Measurements from ENCODE around the gene TRMT61A. TPM values are rescaled to one million over a fixed set of nuclear protein-coding genes. Genes with fewer than 3 reads are reported as not detected.
A peak's percentile ranks its signal among the peaks of the same experiment; 100 is the strongest.
"Not testable (repeated sequence)": the region's sequence is repeated elsewhere in the genome, so short reads cannot be mapped to it uniquely, and the experiment has no call there.

TRMT61A gene
- total RNA-seq, 1 experiment from 2014 or later: 21.6 TPM

DNA sequence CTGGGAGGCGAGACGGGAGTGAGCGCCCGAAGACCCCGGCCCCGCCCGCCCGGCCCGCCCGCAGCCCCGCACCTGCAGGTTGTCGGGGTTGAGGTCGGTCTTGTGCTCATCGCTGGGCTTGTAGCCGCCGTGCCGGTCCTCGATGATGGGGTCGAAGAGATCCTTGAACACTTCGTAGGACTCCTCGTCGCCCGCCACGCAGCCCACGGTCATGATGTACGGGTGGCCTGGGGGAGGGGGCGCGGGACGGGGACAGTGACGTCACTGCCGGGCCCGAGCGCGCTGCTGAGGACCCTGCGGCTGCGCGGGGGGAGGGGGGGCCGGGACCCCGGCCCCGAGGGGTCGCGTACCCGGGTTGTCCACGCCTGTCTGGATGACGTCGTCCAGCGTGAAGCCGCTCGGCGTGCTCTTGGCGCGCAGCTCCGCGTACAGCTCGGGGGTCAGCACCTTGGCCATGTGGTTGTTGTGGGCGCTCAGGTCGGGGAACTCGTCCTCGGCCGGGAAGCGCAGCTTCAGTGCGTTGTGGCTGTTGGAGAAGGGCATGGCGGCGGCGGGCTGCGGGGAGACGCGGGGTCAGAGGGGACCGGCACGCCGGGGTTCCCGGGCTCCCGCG is 6.9 kb upstream of the TRMT61A start:
- no peak for DNase-seq (ENCODE audit: low read depth)

DNA sequence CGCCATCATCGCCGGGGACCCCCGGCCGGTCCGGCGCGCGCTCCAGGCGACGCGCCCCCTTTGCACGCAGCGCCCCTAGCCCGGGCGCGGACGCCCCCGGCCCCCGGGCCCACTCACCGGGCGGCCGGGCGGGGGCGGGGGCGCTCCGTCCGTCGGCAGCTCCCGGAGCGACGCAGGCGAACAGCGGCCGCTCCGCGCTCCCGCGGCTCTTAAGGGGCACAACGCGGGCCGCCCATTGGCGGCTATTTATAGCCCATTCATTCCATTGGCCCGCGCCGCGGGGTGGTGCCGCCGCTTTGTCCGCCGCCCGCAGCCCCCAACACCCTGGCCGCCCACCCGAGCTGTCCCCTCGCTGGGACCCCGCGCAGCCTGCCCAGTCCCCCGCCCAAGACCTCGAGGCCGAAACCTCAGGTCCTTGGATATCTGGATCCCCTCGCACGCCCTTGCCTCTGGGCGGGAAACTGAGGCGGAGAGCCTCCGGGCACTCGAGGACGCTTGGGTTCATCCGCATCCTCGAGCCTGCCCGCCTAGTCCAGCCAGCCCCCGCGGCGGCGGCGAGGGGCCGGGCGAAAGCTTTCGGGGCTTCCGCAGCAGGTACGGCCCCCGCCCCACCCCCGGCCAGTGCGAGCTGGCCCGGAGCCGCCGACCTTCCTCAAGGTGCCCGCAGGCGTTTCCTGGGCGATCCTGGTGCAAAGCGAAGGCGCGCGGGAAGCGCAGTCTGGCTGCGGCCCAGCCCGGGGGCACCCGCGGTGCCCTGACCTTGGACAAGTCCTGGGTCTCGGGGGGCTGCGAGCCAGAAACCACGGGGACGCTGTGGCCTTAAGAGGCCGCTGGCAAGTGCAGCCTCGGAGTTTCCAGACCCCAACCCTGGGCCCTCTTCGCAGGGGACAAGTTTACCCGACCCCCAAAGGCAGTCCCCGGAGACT is 6.1 kb upstream of the TRMT61A start, which contains the start of gene CKB:
TSS of gene CKB (minus strand) at position 182 of the 926 bp plus-strand sequence. CDS start 337 bp downstream, outside the sequence.
- no peak for DNase-seq (ENCODE audit: low read depth)

DNA sequence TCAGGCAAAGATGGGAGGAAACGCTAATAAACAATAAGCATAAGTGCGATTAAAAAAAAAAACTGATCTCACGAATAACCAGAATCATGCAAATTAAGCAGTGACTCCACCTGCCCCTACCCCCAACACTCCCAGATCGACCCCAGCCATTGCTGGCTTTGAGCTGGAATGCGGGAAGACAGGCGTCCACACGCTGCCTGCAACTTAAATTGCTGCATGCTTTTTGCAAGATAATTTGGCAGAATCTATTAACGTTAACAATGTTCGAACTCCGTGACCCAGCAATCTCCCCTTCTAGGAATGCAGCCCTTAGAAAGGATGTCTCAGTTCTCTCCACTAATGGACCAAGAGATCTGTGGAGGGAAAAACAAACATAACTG is 5.4 kb upstream of the TRMT61A start:
- no peak for DNase-seq (ENCODE audit: low read depth)

DNA sequence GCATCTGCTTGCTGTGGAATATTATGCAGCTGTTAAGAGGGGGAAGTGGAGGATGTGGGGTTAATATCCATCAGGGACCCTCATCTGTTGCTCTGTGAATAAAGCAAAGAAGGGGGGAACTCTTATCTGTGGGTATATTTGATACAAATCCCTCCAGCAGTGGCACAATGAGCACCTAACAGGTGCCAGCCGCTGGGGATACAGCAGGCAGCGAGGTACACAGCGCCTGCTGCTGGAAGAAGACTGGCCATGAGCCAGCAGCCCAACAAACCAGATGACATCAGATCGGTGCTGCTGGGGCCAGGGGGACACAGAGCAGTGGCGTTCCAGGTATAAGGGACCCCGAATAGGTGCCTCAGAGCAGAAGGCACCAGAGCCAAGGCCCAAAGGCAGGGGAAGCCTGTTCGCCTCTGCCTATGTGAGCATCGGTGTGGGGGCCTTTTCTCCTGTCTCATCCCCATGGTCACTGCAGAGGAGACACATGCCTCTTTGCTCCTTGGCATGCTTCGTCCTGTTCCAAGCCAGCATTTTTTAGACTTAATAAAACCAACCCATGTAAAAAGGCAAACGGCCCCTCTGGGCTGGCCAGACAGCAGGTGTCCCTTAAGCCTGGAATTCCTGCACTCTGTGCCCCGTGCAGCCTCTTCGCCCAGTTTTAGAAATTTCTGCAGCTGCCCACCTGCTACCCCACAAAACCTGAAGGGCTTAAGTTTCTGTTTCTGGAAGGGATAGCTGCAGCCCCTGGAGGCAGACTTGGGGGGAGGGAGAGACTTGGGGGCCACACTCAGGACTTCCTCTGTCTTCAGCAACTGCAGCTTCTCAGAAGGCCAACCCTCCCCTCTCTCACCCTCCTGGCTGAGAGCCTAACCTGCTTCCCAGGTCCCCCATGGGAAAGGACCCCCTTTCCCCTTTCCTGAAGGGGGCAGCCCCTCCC is 4.7 kb upstream of the TRMT61A start:
- DNase-seq (ENCODE audit: low read depth): no peak

DNA sequence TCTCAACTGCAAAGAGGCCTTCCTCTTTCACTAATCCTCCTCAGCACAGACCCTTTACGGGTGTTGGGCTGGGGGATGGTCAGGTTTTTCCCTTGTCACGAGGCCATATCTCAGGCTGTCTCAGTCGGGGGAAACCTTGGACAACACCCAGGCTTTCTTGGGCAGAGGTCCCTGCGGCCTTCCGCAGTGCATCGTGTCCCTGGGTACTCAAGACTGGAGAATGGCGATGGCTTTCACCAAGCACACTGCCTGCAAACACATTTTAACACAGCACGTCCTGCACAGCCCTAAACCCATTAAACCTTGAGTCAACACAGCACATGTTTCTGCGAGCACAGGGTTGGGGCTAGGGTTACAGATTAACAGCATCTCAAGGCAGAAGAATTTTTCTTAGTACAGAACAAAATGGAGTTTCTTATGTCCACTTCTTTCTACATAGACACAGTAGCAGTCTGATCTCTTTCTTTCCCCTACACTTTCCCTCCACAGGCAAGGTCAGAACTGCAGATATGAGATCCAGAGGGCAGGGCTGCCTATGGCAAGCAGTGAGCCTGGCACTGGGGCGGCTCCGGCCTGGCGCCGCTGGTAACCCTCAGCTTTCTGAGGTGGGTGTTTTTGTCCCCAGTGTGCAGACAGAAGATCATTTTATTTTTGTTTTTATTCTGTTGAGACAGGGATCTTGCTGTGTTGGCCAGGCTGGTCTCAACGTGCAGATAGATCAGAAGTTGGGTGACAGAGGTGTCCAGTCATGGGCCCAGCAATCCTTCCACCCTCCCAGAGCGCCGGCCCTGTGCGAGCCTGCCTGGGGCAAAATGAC is 3.4 kb upstream of the TRMT61A start:
- DNase-seq (ENCODE audit: low read depth): not testable (repeated sequence)

DNA sequence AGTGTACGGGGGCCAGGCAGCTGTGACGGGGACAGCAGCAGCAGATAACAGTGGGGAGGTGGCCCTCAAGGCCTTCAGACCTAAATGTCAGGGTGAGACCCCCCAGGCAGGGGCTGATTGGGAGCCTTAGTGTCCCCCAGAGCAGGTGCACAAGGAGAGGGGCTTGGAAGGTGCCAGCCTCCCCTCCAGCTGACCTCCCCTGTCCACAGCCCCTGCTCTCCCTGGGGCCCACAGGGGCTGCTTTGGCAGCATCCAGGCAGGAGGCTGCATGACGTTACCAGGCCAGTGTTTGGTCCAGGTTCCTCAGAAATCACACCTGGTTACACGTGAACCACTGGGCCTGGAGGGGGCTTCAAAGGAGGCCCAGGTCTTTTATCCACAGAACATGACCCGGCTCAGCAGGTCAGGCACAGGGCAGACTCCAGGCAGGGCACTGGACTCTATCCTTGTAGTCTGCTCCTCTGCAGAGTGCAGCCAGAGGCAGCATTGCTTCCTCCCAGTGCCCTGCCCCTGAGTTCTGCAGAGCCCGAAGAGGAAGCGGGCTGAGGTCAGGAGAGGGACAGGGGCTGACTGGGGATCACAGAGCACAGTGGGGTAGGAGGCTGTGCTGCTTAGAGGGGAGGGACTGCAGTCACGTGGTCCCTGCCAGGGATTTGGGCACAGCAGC is 2.6 kb upstream of the TRMT61A start:
- no peak for DNase-seq (ENCODE audit: low read depth)

DNA sequence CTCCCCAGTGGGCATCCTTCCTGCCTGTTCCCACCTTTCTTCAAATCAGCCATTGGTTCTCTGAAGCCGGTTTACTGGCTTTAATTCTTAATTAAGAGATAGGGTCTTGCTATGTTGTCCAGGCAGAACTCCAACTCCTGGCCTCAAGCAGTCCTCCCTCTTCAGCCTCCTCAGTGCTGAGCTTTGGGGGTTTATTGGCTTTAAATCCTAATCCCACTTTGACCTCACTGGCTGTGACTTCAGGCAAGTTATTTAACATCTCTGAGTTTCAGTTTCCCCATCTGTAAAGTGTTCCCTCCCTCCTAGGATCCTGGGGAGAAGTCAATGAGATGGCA is 2.1 kb upstream of the TRMT61A start:
- DNase-seq (ENCODE audit: low read depth): no peak

DNA sequence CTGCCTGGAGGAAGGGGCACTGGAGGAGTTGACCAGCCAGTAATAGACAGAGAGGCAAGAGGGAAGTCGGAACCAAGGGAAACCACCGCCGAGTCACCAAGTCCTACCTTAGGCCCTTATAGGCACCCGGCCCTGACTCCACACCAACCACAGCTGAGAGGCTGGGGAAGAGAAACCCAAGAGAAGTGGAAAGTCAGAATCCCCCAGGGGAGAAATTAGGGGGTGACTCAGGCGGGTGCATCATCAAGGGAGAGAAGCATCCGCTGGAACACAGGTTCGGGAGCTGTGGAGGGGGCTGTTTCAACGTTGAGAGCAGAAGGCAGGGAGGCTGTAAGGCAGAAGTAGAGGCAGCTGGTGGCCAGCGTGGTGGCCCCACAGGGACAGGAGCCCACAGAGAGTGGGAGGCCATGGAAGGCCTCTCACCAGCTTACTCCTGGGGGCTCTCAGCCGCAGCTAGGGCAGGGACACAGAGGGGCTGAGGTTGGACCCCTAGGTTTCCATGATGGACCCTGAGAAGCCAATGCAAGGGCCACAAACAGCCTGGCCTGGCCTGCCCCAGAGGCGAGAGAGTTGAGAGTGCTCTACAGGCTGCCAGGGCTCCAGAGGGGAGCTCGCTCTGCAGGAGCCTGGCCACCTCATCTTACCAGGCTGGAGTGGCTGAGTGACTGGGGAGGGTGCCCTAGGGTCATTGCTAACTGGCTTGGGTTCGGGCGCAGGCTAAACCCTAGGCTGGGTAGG is 1.4 kb upstream of the TRMT61A start:
- peak; percentile 93 for DNase-seq (ENCODE audit: low read depth)

DNA sequence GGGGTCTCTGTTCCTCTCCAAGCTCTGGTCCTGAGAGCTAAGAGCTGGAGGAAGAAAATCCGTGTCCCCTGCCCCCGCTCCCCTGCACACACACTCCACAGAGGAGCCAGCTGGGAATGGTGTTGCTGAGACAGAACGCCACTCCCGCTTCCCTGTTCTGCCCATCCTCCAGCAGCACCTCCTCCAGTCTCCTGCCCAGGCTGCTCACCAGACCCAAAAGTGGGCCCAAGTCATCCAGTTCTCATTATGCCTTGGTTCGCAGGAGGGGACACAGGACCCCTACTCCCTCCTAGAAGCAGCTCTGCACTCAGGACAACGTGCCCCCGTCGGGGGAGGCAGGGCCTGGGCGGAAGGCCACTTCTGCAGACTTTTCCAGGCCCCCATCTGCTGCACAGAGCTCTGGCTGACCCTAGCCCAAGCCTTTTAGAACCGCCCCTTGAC is 830 bp upstream of the TRMT61A start:
- DNase-seq (ENCODE audit: low read depth): no peak

DNA sequence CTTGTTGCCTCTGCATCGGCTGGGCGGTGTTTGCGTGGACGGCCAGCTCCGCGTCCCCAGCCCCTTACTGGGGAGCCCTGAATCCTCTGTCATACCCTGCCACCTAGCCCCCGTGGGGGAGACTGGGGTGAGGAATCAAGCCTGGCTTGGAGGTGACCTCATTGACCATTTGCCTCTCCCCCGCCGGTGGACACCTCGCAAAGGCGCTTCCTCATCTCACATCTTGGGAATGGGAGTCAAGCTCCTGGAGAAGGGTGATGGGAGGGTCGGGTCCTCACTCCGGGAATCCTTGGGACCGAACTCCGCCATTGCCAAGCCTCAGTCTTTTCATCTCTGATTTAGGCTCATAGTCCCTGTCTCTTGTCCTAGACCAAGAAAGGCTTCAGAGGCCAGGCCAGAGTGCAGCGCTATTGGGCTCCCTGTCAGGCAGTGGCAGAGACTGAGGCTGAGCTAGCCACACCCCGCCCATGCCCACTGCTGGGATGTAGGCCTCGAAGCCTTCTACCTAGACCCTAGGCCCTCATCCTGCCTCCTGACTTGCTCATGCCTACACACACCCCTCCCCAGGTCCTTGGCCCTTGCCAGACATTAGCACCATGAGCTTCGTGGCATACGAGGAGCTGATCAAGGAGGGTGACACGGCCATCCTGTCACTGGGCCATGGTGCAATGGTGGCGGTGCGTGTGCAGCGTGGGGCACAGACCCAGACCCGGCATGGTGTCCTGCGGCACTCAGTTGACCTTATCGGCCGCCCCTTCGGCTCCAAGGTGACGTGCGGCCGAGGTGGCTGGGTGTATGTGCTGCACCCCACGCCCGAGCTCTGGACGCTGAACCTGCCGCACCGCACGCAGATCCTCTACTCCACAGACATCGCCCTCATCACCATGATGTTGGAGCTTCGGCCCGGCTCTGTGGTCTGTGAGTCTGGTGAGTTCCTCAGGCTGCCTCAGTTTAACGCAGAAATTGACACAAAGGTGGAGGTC is 678 bp downstream of the TRMT61A start:
- no peak for DNase-seq (ENCODE audit: low read depth)

DNA sequence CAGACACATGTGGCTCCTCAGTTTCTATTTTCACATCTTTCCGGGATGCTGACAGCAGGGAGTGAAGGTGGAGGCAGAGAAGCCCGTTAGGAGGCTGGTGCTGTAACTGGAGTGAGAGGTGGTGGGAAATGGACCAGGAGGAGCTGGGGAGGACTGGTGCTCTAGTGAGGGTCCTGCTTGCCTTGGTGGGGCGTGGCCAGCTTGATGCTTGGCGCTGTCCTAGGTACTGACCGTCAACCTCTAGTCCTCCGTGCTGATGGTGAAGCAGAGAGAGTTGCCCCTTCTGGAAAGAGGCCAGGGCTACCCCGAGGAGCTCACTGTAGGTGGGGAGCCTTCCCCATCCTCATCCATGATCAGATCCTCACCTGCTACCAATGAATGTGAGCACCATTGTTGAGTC is 1.4 kb downstream of the TRMT61A start:
- DNase-seq (ENCODE audit: low read depth): no peak

DNA sequence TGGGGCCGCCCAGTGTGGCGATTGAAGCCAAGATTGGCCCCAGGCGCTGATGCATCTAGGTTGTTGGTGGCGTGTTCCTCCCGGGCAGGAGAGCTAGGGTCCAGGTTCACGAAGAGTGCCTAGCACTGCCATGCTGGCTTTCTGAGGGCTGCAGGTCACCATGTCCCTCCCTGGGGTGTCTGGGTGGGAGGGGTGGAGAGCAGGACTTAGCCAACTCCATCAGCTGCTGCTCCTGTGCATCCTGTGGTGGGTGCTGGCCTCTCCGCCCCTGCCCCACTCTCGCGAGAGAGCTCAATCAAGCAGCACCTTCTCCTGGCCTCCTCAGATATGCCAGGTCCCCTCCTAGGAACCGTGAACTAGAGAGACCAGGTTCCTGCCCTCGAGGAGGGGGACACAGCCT is 1.8 kb downstream of the TRMT61A start:
- no peak for DNase-seq (ENCODE audit: low read depth)

DNA sequence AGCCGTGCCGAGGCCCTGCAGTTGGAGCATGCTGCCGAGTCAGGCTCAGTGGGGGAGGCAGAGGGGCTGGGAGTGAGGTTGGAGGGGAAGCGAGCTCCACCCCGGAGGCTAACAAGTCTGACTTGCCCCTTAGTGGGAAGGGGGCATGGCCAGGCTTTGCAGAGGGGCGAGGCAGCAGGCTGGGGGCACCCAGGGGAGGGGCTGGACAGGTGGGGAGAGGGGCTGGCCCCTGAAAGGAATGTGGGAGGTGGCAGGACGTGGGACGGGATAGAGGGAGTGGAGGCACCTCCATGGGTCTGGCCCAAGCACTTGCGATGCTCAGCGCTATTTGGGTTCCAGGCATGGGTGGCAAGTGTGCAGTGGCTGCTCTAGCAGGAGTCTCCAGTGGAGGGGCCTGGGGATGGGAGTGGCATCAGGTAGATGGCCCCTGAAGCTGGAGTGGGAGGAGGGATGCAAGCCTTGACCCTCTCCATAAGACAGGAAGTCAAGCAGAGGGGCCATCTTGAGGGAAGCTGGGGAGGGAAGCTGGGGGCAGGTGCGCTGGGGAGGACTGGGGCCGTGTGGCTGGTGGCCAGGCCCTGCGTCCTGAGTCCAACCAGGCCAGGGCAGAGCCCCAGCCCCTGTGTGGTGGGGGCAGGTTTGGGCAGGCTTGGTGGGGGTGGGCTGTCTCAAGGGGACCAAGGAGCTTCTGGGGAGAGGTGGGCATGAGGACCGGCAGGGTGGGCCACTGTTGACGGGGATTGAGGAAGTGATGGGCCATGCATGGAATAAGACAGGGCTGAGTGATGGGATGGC is 2.6 kb downstream of the TRMT61A start:
- no peak for DNase-seq (ENCODE audit: low read depth)

DNA sequence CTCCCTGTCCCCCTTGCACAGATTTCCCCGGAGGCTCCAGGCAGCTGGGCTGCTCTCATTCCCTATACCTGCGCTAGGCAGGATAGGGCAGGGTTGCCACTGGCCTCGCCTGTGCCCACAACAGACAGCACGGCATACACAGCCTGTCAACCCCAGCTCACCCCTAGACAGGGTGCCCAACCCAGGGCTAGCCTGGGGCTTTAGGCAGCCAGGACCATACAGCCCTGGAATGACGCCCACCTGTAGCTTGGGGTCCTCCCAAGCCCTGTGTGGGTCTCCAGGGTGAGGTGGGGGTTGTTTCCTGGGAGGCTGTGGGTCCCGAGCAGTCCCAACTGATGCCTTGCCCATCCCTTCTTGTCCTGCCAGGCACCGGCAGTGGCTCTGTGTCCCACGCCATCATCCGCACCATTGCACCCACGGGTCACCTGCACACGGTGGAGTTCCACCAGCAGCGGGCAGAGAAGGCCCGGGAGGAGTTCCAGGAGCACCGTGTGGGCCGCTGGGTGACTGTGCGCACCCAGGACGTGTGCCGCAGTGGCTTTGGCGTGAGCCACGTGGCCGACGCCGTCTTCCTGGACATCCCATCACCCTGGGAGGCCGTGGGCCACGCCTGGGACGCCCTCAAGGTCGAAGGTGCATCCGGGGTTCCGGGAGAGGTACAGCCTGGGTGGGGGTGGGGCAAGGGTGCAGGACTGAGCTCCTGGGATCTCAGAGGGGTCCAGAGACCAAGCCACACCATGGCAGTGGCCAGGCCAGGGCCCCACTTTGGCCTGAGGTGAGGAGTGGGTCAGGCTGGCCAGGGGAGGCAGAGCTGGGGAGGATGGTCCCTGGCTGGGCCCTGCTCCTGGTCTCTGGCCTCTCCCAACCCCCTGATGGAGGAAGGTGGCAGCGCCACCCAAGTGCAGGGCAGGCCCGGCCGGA is 3.5 kb downstream of the TRMT61A start:
- DNase-seq (ENCODE audit: low read depth): no peak

DNA sequence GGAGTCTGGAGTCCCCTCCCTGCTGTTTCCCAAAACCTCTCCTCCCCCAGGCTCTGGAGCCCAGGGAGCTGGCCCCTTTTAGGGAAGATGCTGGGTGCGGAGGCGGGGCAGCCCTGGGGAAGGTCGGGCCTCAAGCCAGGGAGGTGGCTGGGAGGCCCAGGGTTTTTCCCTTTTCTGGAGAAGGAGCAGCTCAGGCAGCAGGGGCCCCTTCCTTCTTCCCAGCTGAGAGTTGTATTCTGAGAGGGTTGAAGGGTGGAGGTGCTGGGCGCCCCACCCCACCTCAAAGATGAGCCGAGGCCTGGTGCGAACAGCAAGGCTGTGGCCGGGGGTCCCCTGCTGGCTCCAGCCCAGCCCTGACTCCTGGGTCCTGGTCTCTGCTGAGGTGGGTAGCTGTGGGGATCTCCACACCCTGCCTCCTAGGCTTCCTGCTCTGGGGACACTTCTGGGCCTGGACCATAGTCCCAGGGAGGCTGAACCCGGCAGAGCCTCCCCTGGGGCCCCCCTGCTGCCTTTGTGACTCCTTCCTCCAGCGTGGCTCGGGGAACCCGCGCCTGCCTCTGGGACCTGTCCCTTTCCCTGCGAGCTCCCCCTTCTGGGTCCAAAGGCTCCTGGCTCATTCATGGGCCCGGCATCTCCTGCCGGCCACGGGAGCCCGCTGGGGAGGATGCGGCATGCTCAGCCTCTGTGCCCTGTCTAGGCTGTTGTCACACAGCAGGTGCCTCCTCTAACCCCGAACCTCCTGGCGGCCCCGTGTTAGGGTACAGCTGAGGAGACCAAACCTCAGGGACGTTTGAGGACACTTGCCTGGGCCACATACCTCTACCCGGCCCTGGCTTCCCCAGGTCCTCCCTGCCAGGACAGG is 4.4 kb downstream of the TRMT61A start:
- DNase-seq (ENCODE audit: low read depth): no peak

Measured in LHCN-M2 (cell line).